Measurements from ENCODE around the gene SMIM10.
"Not testable (repeated sequence)": the region's sequence is repeated elsewhere in the genome, so short reads cannot be mapped to it uniquely, and the experiment has no call there.

SMIM10 gene

DNA sequence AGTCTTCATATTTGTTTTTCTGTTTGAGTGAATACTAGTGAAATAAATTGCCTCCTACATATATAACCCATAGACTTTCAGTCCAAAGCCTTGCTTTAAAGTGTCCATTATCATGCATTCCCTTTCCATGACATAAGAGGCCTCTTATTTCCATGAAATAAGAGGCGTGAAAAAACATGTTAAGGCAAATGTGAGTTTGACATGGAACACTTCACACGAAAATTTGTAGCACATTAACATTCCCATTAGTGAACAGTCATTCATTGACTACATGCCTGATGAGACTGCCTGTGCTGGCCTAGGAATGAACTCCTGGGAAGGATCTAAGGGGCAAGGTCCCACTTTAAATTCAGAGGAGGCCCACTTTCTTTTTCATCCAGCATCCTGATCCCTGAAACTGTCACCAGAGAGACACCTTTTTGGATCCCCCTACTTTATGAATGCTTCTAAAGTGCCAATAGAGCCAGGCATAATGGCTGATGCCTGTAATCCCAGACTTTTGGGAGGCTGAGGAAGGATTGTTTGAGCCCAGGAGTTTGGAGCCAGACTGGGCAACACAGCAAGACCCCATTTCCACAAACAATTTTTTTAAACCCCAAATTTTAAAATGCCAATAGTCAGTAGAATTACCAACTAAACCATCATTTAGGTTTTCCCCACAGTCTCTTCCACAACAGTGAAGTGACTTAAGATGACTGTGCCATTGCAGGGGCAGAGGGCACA lies 24.9 kb downstream of the SMIM10 start:
- DNase-seq, result no peak

DNA sequence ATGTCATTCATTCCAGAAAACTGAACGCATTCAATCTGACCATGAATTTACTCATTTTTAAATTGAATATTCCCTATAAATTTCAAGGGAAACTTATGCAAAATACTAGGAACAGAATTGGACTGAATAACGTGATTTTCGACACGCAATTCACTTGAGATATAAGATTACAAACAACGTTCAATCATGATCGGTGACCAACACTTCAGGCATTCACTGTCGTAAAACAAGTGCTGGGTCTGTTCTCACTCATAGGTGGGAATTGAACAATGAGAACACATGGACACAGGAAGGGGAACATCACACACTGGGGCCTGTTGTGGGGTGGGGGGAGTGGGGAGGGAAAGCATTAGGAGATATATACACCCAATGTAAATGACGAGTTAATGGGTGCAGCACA lies 29.1 kb downstream of the SMIM10 start:
- not testable (repeated sequence) for DNase-seq

DNA sequence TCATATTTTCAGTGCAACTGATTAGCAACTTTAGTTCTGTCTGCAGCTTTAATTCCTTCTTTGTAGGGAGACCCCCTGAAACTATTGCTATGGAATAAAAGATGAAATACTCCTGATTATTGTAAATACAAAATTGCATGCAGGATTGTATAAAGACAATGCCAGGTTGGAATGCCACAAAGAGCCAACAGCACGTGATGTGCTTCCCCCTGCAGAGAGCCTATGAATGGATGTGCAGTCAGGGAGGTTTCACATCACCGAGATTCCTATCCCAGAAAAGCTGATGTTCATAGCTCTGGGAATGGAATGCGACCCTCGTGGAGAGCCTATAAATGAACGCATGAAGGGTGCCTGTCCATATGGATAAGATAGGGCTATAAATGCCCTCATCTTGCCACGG lies 33.0 kb downstream of the SMIM10 start:
- DNase-seq, result not testable (repeated sequence)

- DNase-seq, result no peak
Measured at GRCh38 chrX:135024526-135024925, 33.7 kb downstream of the SMIM10 start.

- DNase-seq, result not testable (repeated sequence)
Measured at GRCh38 chrX:135030207-135030963, 39.6 kb downstream of the SMIM10 start.

DNA sequence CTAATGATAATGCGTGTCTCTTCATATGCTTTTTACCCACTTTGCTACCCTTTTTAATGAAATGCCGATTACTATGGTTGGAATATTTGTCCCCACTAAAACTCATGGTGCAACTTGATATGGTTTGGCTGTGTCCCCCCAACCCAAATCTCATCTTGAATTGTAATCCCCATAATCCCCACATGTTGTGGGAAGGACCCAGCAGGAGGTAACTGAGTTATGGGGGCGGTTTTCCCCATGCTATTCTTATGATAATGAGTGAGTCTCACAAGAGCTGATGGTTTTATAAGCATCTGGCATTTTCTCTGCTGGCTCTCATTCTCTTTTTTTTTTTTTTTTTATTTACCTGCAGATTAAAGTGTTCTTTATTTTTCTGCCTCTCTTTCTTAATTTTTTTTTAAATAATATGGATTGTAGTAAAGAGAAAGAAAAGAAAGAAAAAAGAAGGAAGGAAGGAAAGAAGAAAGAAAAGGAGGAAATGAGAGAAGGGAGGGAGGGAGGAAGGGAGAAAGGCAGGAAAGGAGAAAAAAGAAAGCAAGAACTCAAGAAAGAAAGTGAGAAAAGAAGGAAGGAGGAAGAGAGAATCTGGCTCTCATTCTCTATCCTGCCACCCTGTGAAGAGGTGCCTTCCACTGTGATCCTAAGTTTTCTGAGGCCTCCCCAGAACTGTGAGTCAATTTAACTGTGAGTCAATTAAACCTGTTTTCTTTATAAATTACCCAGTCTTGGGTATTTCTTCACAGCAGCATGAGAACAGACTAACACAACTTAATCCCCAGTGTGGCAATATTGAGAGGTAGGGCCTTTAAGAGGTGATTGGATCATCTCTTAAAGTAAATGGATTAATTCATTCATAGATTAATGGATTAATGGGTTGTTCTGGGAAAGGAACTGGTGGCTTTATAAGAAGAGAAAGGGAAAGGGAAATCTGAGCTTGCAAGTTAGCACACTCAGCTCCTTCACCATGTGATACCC lies 50.6 kb downstream of the SMIM10 start:
- DNase-seq, result not testable (repeated sequence)
